ENCODE results near the gene CLTB.

Gene CLTB

DNA sequence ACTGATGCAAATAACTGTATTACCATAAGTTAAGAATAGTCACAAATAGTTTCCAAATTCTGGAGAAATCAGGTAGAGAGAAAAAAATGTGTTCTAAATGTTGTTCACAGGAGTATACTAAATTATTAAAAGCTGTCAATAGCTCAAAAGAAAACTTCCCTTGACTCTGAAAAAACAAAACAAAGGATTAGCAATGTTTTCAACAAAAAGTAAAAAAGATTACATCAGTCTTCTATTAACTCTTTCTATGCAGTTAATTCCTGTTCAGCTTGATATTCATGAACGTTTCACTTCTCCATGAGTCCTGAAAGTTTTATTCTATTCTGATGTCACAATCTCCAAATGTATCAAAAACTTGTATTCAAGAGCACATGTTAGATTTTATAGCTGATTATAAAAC is 9.5 kb upstream of the CLTB start:
- Histone ChIP-seq H3K36me3 (ENCODE audit: control insufficient read depth, insufficient read depth, low read length) (no peaks in the 10 kb centered on the region), H3K4me1 (ENCODE audit: control insufficient read depth, insufficient read depth, low read length) (no peaks in the 10 kb centered on the region), H3K9me3 (ENCODE audit: control insufficient read depth, insufficient read depth, low read length) (peaks cover 16% of the 10 kb centered on the region), H3K4me3 (ENCODE audit: low read depth, low read length) (no peak overlapping the region), H3K27ac (ENCODE audit: low read depth, low read length) (no peak overlapping the region), H3K27me3 (ENCODE audit: control insufficient read depth, insufficient read depth, low read length) (no peaks in the 10 kb centered on the region), H3K9ac (ENCODE audit: low read depth, low read length) (no peak overlapping the region)

DNA sequence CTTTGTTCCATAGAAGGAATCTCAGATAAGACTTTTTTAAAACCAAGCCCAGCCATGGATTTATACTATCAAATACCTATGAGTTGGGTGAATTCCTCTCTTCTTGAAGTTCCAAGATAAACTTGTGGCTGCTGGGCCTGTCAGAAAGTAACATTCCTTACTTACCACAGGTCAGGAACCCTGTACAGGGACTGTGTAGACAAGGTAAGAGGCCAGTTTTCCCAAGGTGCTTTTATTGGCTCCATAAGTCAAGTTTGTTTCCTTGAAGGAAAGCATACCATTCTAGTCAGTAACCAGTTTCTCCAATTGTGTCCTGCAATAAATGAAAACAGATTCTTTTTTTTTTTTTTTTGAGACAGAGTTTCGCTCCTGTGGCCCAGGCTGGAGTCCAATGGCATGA is 8.8 kb upstream of the CLTB start:
- H3K9me3 ChIP-seq (ENCODE audit: control insufficient read depth, insufficient read depth, low read length) = peaks cover 22% of the 10 kb centered on the region
- no peak overlapping the region for H3K27ac ChIP-seq (ENCODE audit: low read depth, low read length)

DNA sequence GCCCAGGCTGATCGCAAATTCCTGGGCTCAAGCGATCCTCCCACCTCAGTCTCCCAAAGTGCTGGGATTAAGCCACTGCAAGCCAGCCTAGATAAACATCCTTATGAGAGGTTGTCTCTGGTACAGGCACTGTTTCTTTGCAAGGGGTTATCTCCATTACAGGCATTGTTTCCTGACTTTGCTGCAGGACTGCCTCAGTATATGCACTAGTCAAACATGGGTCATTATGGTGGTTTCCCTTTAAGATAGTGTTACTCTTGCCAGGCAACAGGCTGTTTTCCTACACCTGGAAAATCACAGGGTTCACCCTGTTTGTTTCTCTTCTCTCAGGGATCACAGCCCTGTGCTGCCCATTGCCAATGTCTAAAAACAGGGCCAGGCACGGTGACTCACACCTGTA is 7.8 kb upstream of the CLTB start:
- H3K9ac ChIP-seq (ENCODE audit: low read depth, low read length) = no peak overlapping the region
- H3K4me1 ChIP-seq (ENCODE audit: control insufficient read depth, insufficient read depth, low read length) = no peaks in the 10 kb centered on the region
- H3K9me3 ChIP-seq (ENCODE audit: control insufficient read depth, insufficient read depth, low read length) = peaks cover 23% of the 10 kb centered on the region
- H3K27me3 ChIP-seq (ENCODE audit: control insufficient read depth, insufficient read depth, low read length) = no peaks in the 10 kb centered on the region
- H3K27ac ChIP-seq (ENCODE audit: low read depth, low read length) = no peak overlapping the region
- H3K4me3 ChIP-seq (ENCODE audit: low read depth, low read length) = no peak overlapping the region
- H3K36me3 ChIP-seq (ENCODE audit: control insufficient read depth, insufficient read depth, low read length) = no peaks in the 10 kb centered on the region

More for the DNA sequence above, 8.8 kb upstream of the CLTB start:
- Histone ChIP-seq H3K27me3 (ENCODE audit: control insufficient read depth, insufficient read depth, low read length) (no peaks in the 10 kb centered on the region), H3K9ac (ENCODE audit: low read depth, low read length) (no peak overlapping the region), H3K36me3 (ENCODE audit: control insufficient read depth, insufficient read depth, low read length) (no peaks in the 10 kb centered on the region), H3K4me3 (ENCODE audit: low read depth, low read length) (no peak overlapping the region), H3K4me1 (ENCODE audit: control insufficient read depth, insufficient read depth, low read length) (no peaks in the 10 kb centered on the region)

DNA sequence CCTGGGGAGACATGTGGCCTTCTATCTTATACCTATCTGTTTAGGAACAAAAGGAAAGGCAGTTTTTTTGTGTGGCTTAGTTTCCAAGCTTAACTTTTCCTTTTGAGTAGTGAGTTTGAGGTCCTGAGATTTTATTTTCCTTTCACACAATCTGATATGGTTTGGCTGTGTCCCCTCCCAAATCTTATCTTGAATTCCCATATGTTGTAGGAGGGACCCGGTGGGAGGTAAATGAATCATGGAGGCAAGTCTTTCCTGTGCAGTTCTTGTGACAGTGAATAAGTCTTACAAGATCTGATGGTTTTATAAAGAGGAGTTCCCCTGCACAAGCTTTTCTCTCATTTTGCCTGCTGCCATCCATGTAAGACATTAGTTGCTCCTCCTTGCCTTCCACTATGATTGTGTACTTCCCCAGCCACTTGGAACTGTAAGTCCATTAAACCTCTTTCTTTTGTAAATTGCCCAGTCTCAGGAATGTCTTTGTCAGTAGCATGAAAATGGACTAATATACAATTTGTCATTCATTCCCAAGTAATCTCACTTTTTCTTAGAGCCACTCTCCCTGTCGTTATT is 4.7 kb upstream of the CLTB start:
- Histone ChIP-seq H3K27ac (ENCODE audit: low read depth, low read length) (no peak overlapping the region), H3K9ac (ENCODE audit: low read depth, low read length) (no peak overlapping the region), H3K4me3 (ENCODE audit: low read depth, low read length) (no peak overlapping the region), H3K9me3 (ENCODE audit: control insufficient read depth, insufficient read depth, low read length) (peaks cover 26% of the 10 kb centered on the region), H3K27me3 (ENCODE audit: control insufficient read depth, insufficient read depth, low read length) (peaks cover 4% of the 10 kb centered on the region), H3K4me1 (ENCODE audit: control insufficient read depth, insufficient read depth, low read length) (no peaks in the 10 kb centered on the region), H3K36me3 (ENCODE audit: control insufficient read depth, insufficient read depth, low read length) (no peaks in the 10 kb centered on the region)

DNA sequence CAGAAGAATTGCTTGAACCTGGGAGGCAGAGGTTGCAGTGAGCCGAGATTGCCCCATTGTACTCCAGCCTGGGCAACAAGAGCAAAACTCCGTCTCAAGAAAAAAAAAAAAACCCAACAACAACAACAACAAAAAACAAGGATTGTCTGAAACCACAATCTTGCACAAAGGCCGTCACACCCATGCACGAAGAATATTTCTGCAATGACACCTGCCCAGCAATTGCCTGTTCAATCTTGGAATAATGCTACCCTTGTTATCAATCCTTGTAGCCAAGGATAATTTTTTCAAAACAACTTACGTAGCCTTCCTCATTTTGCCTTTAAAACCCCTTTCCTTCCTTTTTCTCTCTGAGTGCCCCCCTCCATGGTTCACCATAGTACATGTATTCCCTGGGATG is 3.7 kb upstream of the CLTB start:
- no peak overlapping the region for H3K4me3 ChIP-seq (ENCODE audit: low read depth, low read length)
- H3K9ac ChIP-seq (ENCODE audit: low read depth, low read length) = no peak overlapping the region
- no peak overlapping the region for H3K27ac ChIP-seq (ENCODE audit: low read depth, low read length)
- H3K9me3 ChIP-seq (ENCODE audit: control insufficient read depth, insufficient read depth, low read length) = peaks cover 22% of the 10 kb centered on the region
- H3K4me1 ChIP-seq (ENCODE audit: control insufficient read depth, insufficient read depth, low read length) = no peaks in the 10 kb centered on the region
- H3K36me3 ChIP-seq (ENCODE audit: control insufficient read depth, insufficient read depth, low read length) = no peaks in the 10 kb centered on the region
- peaks cover 4% of the 10 kb centered on the region for H3K27me3 ChIP-seq (ENCODE audit: control insufficient read depth, insufficient read depth, low read length)

DNA sequence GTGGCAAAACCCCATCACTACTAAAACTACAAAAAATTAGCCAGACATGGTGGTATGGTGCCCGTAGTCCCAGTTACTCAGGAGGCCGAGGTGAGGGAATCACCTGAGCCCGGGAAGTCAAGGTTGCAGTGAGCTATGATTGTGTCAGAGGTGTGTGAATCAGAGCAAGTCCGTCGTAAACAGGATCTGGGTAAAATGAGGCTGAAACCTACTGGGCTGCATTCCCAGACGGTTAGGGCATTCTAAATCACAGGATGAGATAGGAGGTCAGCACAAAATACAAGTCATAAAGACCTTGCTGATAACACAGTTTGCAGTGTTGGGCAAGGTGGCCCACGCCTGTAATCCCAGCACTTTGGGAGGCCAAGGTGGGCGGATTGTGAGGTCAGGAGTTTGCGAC is 1.9 kb upstream of the CLTB start:
- H3K9me3 ChIP-seq (ENCODE audit: control insufficient read depth, insufficient read depth, low read length) = peaks cover 22% of the 10 kb centered on the region
- H3K36me3 ChIP-seq (ENCODE audit: control insufficient read depth, insufficient read depth, low read length) = no peaks in the 10 kb centered on the region
- no peak overlapping the region for H3K27ac ChIP-seq (ENCODE audit: low read depth, low read length)
- no peak overlapping the region for H3K4me3 ChIP-seq (ENCODE audit: low read depth, low read length)
- no peak overlapping the region for H3K9ac ChIP-seq (ENCODE audit: low read depth, low read length)
- no peaks in the 10 kb centered on the region for H3K4me1 ChIP-seq (ENCODE audit: control insufficient read depth, insufficient read depth, low read length)
- peaks cover 4% of the 10 kb centered on the region for H3K27me3 ChIP-seq (ENCODE audit: control insufficient read depth, insufficient read depth, low read length)

DNA sequence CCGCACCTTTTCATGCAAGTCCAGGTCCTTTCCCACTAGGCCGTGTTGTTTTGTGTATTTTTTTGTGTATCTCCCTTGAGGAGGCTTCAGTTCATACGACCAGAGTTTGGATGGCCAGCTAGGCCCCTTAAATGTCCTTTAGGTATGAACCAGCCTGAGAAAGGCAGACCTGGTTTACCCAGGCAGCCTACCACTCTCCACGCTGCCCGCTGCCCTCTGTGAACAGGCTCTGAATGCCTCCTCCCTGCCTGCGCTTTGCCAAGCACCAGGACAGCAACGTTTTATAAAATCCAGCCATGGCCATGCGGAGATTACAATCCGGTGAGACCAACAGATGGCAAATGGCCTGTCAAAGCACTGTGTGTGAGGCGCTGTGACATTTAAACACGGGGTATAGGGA is 626 bp upstream of the CLTB start:
- Histone ChIP-seq H3K4me3 (ENCODE audit: low read depth, low read length) (peak overlapping the region; percentile 77), H3K4me1 (ENCODE audit: control insufficient read depth, insufficient read depth, low read length) (no peaks in the 10 kb centered on the region), H3K36me3 (ENCODE audit: control insufficient read depth, insufficient read depth, low read length) (no peaks in the 10 kb centered on the region), H3K9me3 (ENCODE audit: control insufficient read depth, insufficient read depth, low read length) (peaks cover 17% of the 10 kb centered on the region), H3K27me3 (ENCODE audit: control insufficient read depth, insufficient read depth, low read length) (peaks cover 4% of the 10 kb centered on the region), H3K9ac (ENCODE audit: low read depth, low read length) (no peak overlapping the region), H3K27ac (ENCODE audit: low read depth, low read length) (no peak overlapping the region)

DNA sequence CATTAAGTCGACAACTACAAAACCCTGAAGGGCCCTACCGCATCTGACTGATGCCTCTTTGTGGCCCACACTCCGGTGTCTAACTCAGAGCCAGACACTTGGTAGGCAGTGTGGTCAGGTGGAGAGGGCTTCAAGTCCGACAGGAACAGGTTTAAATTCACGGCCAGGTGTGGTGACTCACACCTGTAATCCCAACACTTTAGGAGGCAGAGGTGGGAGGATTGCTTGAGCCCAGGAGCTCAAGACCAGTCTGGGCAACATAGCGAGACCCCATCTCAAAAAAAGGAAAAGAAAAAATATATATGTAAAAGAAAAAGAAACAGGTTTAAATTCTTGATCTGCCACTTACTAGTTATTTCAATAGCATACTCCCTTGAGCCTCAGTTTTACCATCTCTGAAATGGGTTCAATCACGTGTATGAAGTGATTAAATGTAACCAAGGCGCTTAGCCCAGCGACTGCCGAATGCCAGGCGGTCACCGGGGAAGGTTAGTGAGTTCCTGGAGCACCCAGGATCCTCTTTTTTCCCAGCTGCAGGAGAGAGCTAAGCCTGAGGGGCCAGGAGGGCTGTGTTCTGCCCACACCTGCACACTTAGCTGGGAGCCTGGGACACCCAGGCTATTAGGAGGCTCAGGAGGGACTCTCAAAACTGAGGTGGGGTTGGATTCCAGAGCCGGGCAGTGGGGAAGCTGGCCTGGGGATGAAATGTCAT is 943 bp downstream of the CLTB start:
- Histone ChIP-seq H3K4me1 (ENCODE audit: control insufficient read depth, insufficient read depth, low read length) (no peaks in the 10 kb centered on the region), H3K9ac (ENCODE audit: low read depth, low read length) (no peak overlapping the region), H3K36me3 (ENCODE audit: control insufficient read depth, insufficient read depth, low read length) (no peaks in the 10 kb centered on the region), H3K4me3 (ENCODE audit: low read depth, low read length) (peak overlapping the region; percentile 77), H3K27ac (ENCODE audit: low read depth, low read length) (no peak overlapping the region), H3K9me3 (ENCODE audit: control insufficient read depth, insufficient read depth, low read length) (peaks cover 6% of the 10 kb centered on the region), H3K27me3 (ENCODE audit: control insufficient read depth, insufficient read depth, low read length) (peaks cover 4% of the 10 kb centered on the region)

DNA sequence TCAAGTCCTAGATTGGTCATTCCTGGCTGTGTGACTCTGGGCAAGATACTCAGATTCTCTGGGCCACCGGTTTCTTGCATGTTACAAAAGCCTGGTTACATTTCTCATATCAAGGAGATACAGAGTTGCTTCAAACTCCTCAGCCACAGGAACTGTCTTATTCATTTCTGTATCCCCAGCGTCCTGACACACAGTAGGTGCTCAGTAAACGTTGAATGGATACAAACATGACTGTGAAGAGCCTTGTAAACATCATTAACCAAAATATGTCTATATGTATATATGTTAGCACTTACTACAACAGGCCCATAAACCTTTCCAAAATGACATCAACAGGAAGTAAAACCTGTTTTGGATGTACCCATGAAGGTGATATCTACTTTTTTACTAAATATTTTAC is 1.6 kb downstream of the CLTB start:
- Histone ChIP-seq H3K9ac (ENCODE audit: low read depth, low read length) (no peak overlapping the region), H3K4me1 (ENCODE audit: control insufficient read depth, insufficient read depth, low read length) (no peaks in the 10 kb centered on the region), H3K4me3 (ENCODE audit: low read depth, low read length) (no peak overlapping the region), H3K9me3 (ENCODE audit: control insufficient read depth, insufficient read depth, low read length) (peaks cover 2% of the 10 kb centered on the region; the same call in 1 of the 2 replicates), H3K27me3 (ENCODE audit: control insufficient read depth, insufficient read depth, low read length) (peaks cover 4% of the 10 kb centered on the region), H3K36me3 (ENCODE audit: control insufficient read depth, insufficient read depth, low read length) (peaks cover 3% of the 10 kb centered on the region; the same call in 1 of the 2 replicates), H3K27ac (ENCODE audit: low read depth, low read length) (no peak overlapping the region)

DNA sequence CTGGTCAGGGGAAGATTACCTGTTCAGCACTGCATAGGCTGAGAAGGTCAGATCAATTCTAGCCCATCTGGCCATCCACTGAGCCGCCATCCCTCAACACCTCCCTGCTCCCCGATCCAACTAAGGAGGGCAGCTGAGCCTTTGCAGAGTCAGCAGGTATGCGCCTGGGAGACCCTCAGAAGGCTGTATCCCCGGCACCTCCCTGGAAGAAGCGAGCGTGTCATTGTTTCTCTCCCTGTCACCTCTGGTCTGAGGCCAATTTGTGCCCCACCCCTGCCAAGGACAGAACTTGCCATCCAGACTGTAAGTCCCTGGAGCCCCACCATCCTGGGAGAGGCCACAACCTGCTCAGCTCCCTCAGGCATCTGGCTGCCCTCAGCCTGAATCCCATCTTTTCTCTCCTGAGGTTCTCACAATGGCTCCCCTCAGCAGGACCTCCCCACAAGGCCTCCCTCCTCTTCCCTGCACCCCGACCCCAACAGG is 2.6 kb downstream of the CLTB start:
- Histone ChIP-seq H3K9ac (ENCODE audit: low read depth, low read length) (no peak overlapping the region), H3K36me3 (ENCODE audit: control insufficient read depth, insufficient read depth, low read length) (peaks cover 3% of the 10 kb centered on the region; the same call in 1 of the 2 replicates)

DNA sequence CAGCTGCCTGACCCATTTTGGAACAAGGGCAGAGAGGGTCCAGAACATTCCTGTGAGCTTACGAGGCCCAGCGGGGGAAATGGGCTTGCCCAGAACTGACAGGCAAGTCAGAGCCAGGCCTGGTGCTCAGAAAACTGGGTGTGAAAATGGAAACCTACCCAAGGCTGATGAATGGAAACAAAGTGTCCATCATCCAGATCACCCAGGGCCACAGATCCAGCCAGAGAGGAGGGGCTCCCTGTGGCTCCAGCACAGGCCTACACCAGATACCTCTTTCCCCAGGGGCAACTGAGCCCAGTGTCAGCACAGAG is 3.1 kb downstream of the CLTB start:
- no peaks in the 10 kb centered on the region for H3K4me1 ChIP-seq (ENCODE audit: control insufficient read depth, insufficient read depth, low read length)
- H3K27me3 ChIP-seq (ENCODE audit: control insufficient read depth, insufficient read depth, low read length) = peaks cover 4% of the 10 kb centered on the region
- H3K36me3 ChIP-seq (ENCODE audit: control insufficient read depth, insufficient read depth, low read length) = peaks cover 3% of the 10 kb centered on the region; the same call in 1 of the 2 replicates
- no peak overlapping the region for H3K9ac ChIP-seq (ENCODE audit: low read depth, low read length)
- H3K9me3 ChIP-seq (ENCODE audit: control insufficient read depth, insufficient read depth, low read length) = no peaks in the 10 kb centered on the region; the same call in 1 of the 2 replicates
- no peak overlapping the region for H3K27ac ChIP-seq (ENCODE audit: low read depth, low read length)
- H3K4me3 ChIP-seq (ENCODE audit: low read depth, low read length) = no peak overlapping the region

More for the DNA sequence above, 2.6 kb downstream of the CLTB start:
- Histone ChIP-seq H3K4me3 (ENCODE audit: low read depth, low read length) (no peak overlapping the region), H3K27me3 (ENCODE audit: control insufficient read depth, insufficient read depth, low read length) (peaks cover 4% of the 10 kb centered on the region), H3K9me3 (ENCODE audit: control insufficient read depth, insufficient read depth, low read length) (peaks cover under 1% of the 10 kb centered on the region; the same call in 1 of the 2 replicates), H3K27ac (ENCODE audit: low read depth, low read length) (no peak overlapping the region), H3K4me1 (ENCODE audit: control insufficient read depth, insufficient read depth, low read length) (no peaks in the 10 kb centered on the region)

All from HUES48 (cell line).